Thoracic aorta (tissue), 2 donors: ENCODE results near the gene P2RX7. TPM values are rescaled to one million over a fixed set of nuclear protein-coding genes. Genes with fewer than 3 reads are reported as not detected.

Experiments
- ATAC-seq: fragments of 150-250 bp; one replicate; pipeline ENCODE4 v1.8.0; 2017; ENCODE audit warnings: low read depth; ENCODE audit not compliant: insufficient number of reproducible peaks, low FRiP score
- DNase-seq: peaks from one replicate; pipeline ENCODE4 v3.0.0-alpha.2; 2020; ENCODE audit warnings: low spot score
- H3K27ac ChIP-seq, 2 donors: fragments of 200-600 bp; sonication (generic); 1 replicate in 1 of 2; 2 replicates in 1 of 2; pipeline ENCODE4 v1.5.1; 2016; ENCODE audit warnings: mild to moderate bottlenecking in 2 of 2, moderate library complexity in 2 of 2
- H3K27me3 ChIP-seq: fragments of 200-600 bp; sonication (generic); replicated peaks from 2 replicates; pipeline ENCODE4 v1.6.0; 2016; ENCODE audit warnings: mild to moderate bottlenecking; ENCODE audit not compliant: insufficient read depth
- H3K36me3 ChIP-seq: fragments of 200-600 bp; sonication (generic); one replicate; pipeline ENCODE4 v1.5.1; 2016
- H3K4me1 ChIP-seq, 2 donors: fragments of 200-600 bp; sonication (generic); 1 replicate in 1 of 2; 2 replicates in 1 of 2; pipeline versions ENCODE4 v1.5.1 to v1.6.0; 2016; ENCODE audit warnings: low read depth in 2 of 2, mild to moderate bottlenecking in 1 of 2; ENCODE audit not compliant: control insufficient read depth in 1 of 2
- H3K4me3 ChIP-seq: fragments of 200-600 bp; sonication (generic); 2 replicates; pipeline ENCODE4 v1.5.1; 2016; ENCODE audit warnings: mild to moderate bottlenecking
- H3K9me3 ChIP-seq: fragments of 200-600 bp; sonication (generic); 2 replicates; pipeline ENCODE4 v1.5.1; 2016
- CTCF ChIP-seq: fragments of 200-600 bp; sonication (generic); IDR thresholded peaks from one replicate; pipeline ENCODE4 v1.5.1; 2019; ENCODE audit warnings: antibody characterized with exemption
- total RNA-seq, 2 donors: library from RNA; depleted of rRNA; stranded (reverse); fragments of >200 nt; gene quantifications; one replicate each; pipeline versions ENCODE4 v1.1.0 to v1.2.3, GENCODE V29; 2016

Gene P2RX7
- total RNA-seq, 2 donors from 2014 or later: 3.2 to 4.0 TPM

- Histone ChIP-seq H3K4me1 (no peaks in the 10 kb centered on the region), H3K36me3 (no peaks in the 10 kb centered on the region), H3K9me3 (no peaks in the 10 kb centered on the region), H3K27ac (no peak overlapping the region), H3K4me3 (no peak overlapping the region), H3K27me3 (no peaks in the 10 kb centered on the region)
- DNase-seq (no peak), ATAC-seq (no peak)
- no peak for TF ChIP-seq CTCF
Measured at GRCh38 chr12:121184425-121184824, 51.7 kb downstream of the P2RX7 start.

- ATAC-seq: no peak
- no peak for DNase-seq
- TF ChIP-seq CTCF: no peak
- H3K4me3 ChIP-seq: no peak overlapping the region
- H3K27me3 ChIP-seq: no peaks in the 10 kb centered on the region
- H3K27ac ChIP-seq: no peak overlapping the region
- H3K36me3 ChIP-seq: no peaks in the 10 kb centered on the region
- no peaks in the 10 kb centered on the region for H3K4me1 ChIP-seq
- H3K9me3 ChIP-seq: no peaks in the 10 kb centered on the region
Measured at GRCh38 chr12:121184984-121185889, 52.6 kb downstream of the P2RX7 start.

- H3K9me3 ChIP-seq: no peaks in the 10 kb centered on the region
- no peaks in the 10 kb centered on the region for H3K36me3 ChIP-seq
- no peak for ATAC-seq
Measured at GRCh38 chr12:121186826-121187225, 54.1 kb downstream of the P2RX7 start.

GRCh38 chr12:121187501-121187900, 54.8 kb downstream of the P2RX7 start:
- no peaks in the 10 kb centered on the region for H3K9me3 ChIP-seq
- no peak overlapping the region for H3K27ac ChIP-seq
- ATAC-seq: no peak
- DNase-seq: no peak
- no peak overlapping the region for H3K4me3 ChIP-seq
- H3K4me1 ChIP-seq: peaks cover 3 to 4% of the 10 kb centered on the region in 2 donors
- H3K27me3 ChIP-seq: no peaks in the 10 kb centered on the region
- no peak for TF ChIP-seq CTCF
- no peaks in the 10 kb centered on the region for H3K36me3 ChIP-seq

More at GRCh38 chr12:121186826-121187225, 54.1 kb downstream of the P2RX7 start:
- H3K4me3 ChIP-seq: no peak overlapping the region
- no peak overlapping the region for H3K27ac ChIP-seq
- TF ChIP-seq CTCF: no peak
- DNase-seq: no peak
- peaks cover 3 to 4% of the 10 kb centered on the region in 2 donors for H3K4me1 ChIP-seq
- H3K27me3 ChIP-seq: no peaks in the 10 kb centered on the region

- Histone ChIP-seq H3K27me3 (no peaks in the 10 kb centered on the region), H3K4me1 (peaks cover 3 to 4% of the 10 kb centered on the region in 2 donors), H3K9me3 (no peaks in the 10 kb centered on the region), H3K4me3 (no peak overlapping the region), H3K27ac (no peak overlapping the region), H3K36me3 (no peaks in the 10 kb centered on the region)
- no peak for TF ChIP-seq CTCF
- no peak for DNase-seq
- ATAC-seq: no peak
Measured at GRCh38 chr12:121188227-121188626, 55.6 kb downstream of the P2RX7 start.
